Measurements from ENCODE around the gene CFAP107.
"Not testable (repeated sequence)": the region's sequence is repeated elsewhere in the genome, so short reads cannot be mapped to it uniquely, and the experiment has no call there.

CFAP107 gene, protein sequence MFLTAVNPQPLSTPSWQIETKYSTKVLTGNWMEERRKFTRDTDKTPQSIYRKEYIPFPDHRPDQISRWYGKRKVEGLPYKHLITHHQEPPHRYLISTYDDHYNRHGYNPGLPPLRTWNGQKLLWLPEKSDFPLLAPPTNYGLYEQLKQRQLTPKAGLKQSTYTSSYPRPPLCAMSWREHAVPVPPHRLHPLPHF

GRCh38 chr1:12745992-12746323, at the start of gene CFAP107:
CFAP107 (plus strand) TSS chr1:12746200; CDS start chr1:12746431, 231 bp downstream.
- no peak for DNase-seq (ENCODE audit: low read depth in 2 of 2)

DNA sequence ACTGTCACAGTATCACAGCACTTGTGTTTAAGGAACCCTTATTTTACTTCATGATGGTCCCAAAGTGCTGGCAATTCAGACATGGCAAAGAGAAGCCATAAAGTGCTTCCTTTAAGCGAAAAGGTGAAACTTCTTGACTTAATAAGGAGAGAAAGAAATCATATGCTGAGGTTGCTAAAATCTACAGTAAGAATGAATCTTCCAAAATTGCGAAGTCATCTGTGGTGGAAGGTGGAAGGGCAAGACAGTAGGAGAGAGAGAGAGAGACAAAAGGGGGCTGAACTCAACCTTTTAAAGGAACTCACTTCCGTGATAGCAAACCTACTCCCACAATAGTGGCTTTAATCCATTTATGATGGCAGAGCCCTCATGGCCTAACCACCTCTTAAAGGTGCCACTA, 49.3 kb upstream of the CFAP107 start:
- DNase-seq (ENCODE audit: low read depth in 2 of 2) = no peak

- no peak for DNase-seq (ENCODE audit: low read depth in 2 of 2)
These were observed 48.6 kb upstream of the CFAP107 start for GRCh38 chr1:12697397-12697796.

DNA sequence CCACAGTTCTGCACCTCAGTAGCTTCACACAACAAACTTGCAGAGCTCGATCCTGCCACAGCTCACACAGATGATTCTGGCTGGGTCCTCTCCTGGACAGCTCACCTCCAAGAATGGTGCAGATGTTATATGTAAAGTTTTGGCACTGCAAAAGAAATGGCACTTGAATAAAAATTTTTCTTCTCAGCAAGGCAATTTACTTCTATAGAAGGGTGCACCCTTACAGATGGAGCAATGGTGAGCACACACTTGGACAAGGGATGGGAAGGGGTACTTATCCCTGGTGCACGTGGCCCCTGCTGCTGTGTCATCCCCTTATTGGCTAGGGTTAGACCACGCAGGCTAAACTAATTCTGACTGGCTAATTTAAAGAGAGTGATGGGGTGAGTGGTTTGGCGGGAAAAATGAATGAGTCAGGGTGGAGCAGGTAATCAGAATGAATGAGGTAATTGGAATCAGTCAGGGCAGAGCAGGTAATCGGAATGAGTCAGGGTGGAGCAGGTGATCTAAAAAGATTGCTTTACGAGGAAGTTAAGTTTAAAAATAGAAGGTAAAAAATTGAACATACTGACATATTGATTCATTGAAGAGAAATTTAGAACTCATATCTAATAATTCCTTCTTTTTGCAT, 42.1 kb upstream of the CFAP107 start:
- no peak for DNase-seq (ENCODE audit: low read depth in 2 of 2)

GRCh38 chr1:12706061-12706460, 39.9 kb upstream of the CFAP107 start:
- no peak for DNase-seq (ENCODE audit: low read depth in 2 of 2)

DNA sequence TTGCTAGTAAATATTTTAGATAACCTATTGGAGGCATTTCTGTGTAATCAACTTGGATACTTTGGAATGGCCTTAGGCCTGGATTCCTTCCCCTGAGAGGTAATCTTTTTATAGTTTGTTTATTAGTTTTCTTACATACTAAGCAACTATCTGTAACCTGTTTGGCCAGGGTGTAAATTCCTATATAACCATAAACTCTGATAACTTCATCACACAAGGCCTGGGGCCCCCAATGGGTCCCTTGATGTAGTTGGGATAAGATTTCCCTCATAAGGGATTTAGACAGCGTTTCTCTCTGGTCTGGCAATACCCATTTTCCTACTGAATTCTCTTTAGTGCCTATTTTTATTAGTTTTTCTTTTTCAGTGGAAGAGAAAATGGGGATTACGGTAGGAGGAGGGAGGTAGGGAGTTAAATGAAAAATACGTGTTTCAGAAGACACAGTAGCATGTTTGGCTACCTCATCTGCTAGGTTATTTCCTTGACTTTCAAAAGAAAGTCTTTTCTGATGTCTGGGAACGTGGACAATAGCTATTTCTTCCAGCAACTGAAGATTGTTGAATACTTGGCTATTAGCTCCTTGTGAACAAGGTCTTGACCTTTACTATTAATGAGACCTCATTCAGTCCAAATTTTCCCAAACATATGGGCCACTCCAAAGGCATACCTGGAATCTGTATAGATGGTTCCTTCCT, 37.5 kb upstream of the CFAP107 start:
- no peak for DNase-seq (ENCODE audit: low read depth in 2 of 2)

GRCh38 chr1:12709091-12709491, 36.9 kb upstream of the CFAP107 start:
- DNase-seq (ENCODE audit: low read depth in 2 of 2) = no peak

- no peak for DNase-seq (ENCODE audit: low read depth in 2 of 2)
These were observed 36.3 kb upstream of the CFAP107 start for GRCh38 chr1:12709696-12710095.

- DNase-seq (ENCODE audit: low read depth in 2 of 2) = no peak
These were observed 34.5 kb upstream of the CFAP107 start for GRCh38 chr1:12711536-12711935.

DNA sequence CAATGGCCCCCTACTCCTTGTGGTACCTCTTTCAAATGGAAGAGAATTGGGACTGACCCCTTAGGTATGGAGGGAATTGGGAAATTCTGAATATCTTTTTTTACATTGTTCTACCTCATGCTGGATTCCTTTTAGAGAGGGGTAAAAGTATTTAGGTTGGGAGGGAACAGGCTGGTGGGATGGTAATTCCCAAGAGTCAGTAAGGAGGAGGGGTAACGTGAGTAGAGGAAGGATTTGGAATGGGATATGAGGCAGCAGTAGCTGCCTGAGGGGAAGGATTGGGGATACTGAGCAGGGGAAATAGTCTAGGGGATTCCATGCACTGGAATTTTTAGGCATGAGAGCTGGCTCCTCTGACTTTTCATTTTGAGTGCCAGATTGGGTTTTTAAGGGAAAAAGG, 33.9 kb upstream of the CFAP107 start:
- no peak for DNase-seq (ENCODE audit: low read depth in 2 of 2)

DNA sequence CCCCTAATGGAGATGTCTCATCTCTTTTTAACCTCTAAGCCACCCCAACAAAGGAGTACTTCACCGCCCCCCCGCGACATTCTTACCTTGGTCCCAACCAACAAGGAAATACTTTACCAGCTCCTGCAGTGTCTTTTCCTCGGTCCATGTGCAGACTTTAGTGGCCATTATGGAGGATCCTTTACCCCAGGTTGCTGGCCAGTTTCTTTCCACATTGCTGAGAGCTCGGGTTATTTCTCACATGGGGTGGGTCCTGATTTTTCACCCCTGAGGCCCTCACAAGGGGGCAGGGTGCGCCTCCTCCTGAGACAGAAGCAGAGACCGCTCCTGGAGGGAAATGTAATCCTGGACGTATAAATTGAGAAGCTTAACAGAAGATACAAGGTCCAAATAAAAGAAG, 33.1 kb upstream of the CFAP107 start:
- DNase-seq (ENCODE audit: low read depth in 2 of 2) = no peak

DNA sequence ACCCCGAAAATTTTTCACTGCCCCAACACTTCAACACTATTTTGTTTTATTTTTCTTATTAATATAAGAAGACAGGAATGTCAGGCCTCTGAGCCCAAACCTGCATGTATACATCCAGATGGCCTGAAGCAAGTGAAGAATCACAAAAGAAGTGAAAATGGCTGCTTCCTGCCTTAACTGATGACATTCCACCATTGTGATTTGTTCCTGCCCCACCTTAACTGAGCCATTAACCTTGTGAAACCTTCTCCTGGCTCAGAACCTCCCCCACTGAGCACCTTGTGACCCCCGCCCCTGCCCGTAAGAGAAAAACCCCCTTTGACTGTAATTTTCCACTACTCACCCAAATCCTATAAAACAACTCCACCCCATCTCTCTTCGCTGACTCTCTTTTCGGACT, 32.3 kb upstream of the CFAP107 start:
- DNase-seq (ENCODE audit: low read depth in 2 of 2) = not testable (repeated sequence)

DNA sequence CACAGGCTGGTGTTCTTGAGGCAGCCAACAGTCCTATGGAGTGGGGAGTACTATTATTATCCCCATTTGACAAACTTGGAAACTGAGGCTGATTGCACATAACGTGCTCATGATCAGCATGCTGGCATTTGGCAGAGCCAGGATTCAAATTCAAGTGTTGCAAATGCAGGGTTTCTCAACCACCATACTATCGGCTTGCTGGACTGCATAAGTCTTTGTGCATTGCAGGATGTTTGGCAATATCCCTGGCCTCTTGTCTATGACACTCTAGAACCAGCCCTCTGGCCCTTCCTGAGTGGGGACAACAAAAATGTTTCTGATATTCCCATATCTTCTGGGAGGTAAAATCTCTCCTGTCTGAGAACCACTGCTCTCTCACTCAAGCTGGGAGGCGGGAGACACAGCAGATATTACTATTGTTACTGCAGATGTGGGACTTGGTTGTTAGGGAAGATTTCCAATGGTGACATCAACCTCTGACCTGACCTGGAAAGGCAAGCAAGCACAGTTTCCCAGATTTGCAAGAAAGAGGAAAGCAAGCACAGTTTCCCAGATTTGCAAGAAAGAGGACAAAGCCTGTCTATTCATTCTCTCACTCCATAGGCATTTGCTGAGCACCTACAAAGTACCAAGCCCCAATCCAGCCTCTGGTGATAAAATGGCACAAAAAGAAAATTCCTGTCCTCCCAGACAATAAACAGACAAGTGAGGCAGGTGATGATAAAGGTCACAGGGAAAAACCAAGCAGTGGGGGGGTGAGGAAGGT, 31.1 kb upstream of the CFAP107 start:
- no peak for DNase-seq (ENCODE audit: low read depth in 2 of 2)

- no peak for DNase-seq (ENCODE audit: low read depth in 2 of 2)
These were observed 30.0 kb upstream of the CFAP107 start, which contains the start of gene AADACL3 for GRCh38 chr1:12715896-12716437. AADACL3 (plus strand) TSS chr1:12716110; CDS start chr1:12716177, 67 bp downstream.

DNA sequence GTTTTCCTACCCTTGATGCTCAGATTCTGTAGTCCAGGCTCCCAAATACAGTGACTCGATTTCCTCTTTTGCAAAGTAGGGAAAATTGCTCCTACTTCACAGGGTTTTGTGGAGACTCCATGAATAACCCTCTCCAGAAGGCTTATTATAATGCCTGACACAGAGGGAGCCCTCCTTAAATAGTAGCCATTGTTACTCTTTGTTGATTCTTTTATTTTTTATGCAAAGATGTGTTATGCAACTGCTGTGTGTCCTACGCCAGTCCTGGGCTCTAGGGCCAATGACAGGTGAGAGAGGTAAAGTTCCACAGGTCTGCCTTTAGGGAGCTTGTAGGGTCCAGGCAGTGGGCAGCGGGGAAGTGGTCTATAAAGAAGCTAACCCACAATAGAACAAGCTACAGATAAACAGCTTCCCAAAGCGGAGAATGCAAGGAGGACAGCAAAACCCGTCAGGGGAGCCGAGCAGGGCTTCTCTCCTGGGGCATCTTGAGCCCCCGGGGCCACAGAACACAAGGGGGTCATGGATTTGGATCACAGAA, 28.6 kb upstream of the CFAP107 start:
- no peak for DNase-seq (ENCODE audit: low read depth in 2 of 2)

DNA sequence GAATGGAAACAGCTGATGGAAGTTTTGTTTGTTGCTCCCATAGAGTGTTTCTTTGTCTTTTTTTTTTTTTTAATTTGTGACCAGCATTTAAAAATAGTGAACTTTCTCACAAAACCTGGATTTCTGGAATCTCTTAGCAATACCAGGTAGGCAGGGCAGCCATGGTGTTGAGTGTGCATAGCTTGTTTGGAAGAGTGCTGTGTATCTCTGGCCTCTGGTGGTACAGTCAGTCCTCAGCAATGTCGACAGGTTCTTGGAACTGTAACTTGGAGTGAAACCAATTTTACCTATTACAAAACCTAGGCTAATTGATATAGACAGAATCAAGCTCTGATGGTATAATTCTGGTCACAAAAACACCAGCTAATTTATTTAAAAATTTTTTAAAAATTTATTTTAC, 23.4 kb upstream of the CFAP107 start:
- DNase-seq (ENCODE audit: low read depth in 2 of 2) = no peak

- no peak for DNase-seq (ENCODE audit: low read depth in 2 of 2)
These were observed 17.6 kb upstream of the CFAP107 start for GRCh38 chr1:12728391-12728790.

DNA sequence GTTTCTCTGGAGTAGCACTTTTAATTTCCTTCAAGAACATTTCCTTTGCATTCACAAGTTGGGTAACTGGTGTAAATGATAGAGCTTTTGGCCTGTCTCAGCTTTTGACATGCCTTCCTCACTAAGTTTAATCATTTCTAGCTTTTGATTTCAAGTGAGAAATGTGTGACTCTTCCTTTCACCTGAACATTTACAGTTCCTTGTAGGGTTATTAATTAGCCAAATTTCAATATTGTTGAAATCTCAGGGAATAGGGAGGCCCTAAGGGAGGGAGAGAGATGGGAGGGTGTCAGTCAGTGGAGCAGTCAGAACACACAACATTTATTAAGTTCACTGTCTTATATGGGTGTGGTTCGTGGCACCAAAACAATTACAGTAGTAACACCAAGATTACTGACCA, 15.8 kb upstream of the CFAP107 start:
- no peak for DNase-seq (ENCODE audit: low read depth in 2 of 2)

GRCh38 chr1:12731084-12731483, 14.9 kb upstream of the CFAP107 start:
- DNase-seq (ENCODE audit: low read depth in 2 of 2) = not testable (repeated sequence)

GRCh38 chr1:12734651-12735050, 11.3 kb upstream of the CFAP107 start:
- no peak for DNase-seq (ENCODE audit: low read depth in 2 of 2)

DNA sequence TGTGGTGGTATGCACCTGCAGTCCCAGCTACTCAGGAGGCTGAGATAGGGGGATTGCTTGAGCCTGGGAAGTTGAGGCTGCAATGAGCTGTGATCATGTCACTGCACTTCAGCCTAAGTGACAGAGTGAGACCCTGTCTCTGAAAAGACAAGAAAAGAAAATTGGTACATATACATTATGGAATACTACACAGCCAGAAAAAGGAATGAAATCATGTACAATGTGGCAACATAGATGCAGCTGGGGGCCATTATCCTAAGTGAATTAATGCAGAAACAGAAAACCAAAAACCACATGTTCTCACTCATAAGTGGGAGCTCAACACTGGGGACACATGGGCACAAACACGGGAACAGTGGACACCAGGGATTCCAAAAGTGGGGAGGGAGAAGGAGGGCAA, 7.1 kb upstream of the CFAP107 start:
- DNase-seq (ENCODE audit: low read depth in 2 of 2) = no peak

GRCh38 chr1:12739613-12740012, 6.4 kb upstream of the CFAP107 start:
- no peak for DNase-seq (ENCODE audit: low read depth in 2 of 2)
